NCI-H2196 (cell line): ENCODE data around the gene FLYWCH1.

Experiments
- DNase-seq: peaks from one replicate; lab custom pipeline; 2025; ENCODE audit not compliant: unreplicated experiment; lab: John Stamatoyannopoulos, UW

The FLYWCH1 gene, protein sequence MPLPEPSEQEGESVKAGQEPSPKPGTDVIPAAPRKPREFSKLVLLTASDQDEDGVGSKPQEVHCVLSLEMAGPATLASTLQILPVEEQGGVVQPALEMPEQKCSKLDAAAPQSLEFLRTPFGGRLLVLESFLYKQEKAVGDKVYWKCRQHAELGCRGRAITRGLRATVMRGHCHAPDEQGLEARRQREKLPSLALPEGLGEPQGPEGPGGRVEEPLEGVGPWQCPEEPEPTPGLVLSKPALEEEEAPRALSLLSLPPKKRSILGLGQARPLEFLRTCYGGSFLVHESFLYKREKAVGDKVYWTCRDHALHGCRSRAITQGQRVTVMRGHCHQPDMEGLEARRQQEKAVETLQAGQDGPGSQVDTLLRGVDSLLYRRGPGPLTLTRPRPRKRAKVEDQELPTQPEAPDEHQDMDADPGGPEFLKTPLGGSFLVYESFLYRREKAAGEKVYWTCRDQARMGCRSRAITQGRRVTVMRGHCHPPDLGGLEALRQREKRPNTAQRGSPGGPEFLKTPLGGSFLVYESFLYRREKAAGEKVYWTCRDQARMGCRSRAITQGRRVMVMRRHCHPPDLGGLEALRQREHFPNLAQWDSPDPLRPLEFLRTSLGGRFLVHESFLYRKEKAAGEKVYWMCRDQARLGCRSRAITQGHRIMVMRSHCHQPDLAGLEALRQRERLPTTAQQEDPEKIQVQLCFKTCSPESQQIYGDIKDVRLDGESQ

DNA sequence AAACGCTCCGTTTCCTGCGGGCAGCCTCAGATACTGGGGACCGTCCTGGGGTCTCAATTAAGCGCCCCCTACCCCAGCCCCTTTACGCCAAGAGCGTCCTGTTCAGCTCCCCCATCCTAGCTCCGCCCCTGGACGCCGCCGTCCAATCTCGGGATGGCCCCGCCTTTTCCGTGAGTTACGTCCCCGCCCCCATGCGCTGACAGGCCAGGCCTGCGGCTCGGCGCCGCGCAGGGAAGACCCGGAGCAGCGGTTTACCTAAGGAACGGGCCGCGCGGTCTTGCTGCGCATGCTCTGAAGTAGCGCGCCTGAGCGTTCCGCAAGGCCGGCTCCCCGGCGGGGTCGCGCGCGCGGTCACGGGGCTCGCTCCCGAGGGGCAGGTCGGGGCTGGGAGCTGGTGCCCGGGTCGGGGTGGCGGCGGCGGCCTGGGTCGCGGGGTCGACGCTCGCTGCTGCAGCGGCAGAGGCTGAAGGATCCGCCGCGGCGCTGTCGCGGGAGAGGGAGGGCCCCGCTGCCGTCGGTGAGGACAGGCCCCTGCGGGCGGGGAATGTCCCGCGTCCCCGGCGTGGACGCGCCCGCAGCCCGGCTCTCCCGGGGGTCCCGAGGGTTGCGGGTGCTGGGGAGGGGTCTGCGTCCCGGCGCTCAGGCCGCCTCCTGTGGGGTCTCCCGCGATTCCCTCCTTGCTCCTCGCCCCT, at the start of gene FLYWCH1:
Gene FLYWCH1, plus strand, starts transcription at position 294 of the 692 bp plus-strand sequence. CDS start 17,755 bp downstream, outside the sequence.
- DNase-seq = peak; percentile 99

DNA sequence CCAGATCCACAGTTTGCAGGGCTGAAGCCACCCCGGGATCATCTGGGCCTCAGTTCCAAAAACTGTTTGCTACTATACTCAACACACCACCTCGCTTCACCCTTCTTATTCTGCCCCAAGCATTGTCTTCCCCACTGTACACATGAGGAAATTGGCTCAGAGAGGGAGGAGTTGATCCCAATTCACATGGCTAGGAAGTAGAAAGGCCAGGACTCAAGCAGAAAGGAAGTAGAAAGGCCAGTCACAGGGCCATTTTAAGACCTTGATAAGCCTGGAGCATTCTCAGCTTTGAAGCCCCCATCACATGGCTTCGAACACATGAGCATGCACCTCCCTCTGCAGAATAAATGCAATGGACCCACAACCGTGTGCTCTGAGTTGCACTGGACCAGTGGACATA, 46.1 kb upstream of the FLYWCH1 start:
- DNase-seq = no peak

DNA sequence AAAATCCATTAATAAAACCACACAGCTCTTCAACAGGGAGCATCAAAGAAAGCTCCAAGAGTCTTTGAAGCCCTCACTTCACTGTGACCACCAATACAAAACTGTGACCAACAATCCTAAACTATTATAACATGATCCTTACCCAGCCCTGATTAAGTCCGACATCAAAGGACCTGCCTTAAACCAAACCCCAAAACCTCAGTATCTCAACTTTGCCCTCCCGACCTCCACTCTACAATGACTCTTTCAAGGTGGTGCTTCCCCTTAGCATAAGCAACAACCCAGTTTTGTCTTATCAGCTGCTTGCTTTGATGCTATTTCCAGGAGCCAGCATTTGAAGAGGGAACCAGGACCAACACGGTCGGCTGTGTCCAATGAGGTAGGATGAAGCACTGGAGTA, 45.3 kb upstream of the FLYWCH1 start:
- no peak for DNase-seq

DNA sequence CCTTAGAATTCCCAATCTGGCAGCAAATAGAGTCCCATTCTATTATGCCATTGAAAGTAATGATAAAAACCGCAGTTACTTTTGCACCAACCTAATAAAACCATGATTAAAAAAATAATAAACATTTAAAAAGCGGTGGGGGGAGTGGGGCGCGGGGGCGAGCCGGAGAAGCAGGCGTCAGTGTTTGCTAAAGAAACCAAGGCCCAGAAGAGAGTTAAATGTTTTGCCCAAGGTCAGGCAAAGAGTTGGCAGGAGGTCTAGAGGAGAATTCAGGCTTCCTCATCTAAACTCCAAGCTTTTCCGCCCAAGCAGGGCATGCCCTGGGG, 44.1 kb upstream of the FLYWCH1 start:
- DNase-seq = no peak

DNA sequence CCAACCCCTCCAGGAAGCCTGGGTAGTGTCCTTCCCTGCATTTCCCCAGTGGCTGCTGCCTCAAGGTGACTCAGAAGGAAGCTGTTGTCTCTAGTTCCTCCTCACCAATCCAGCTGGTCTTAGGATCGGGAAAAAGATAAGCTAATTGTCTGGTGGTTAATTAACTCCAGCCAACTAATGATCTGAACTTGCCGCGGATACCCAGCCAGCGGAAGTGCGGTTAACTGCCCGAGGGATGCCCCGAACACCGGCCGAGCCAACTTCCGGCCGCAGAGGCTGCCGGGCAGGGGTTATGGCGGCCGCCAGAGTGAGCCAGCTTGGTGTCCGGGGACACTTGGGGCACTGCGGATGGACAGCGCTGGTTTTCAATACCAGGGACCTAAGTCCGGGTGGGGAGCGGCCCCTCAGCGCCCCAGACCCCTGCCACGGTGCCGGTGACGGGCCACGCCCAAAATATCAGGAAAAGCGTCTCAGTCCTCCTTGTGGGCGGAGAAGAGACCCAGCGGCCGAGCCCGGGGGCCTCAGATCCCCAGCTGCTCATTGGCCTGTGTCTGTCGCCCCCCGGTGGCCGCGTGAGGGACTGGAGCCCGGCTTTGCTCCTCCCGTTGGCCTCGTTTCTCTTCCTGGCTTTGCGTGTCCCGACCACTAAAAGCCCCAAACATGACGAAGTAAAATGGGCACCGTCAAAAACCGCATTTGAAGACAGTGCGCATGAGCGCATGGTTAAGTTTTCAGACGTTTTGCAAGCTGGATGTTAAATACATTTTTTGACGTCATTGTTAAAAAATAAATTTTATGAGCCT, 43.5 kb upstream of the FLYWCH1 start:
- peak; percentile 94 for DNase-seq

DNA sequence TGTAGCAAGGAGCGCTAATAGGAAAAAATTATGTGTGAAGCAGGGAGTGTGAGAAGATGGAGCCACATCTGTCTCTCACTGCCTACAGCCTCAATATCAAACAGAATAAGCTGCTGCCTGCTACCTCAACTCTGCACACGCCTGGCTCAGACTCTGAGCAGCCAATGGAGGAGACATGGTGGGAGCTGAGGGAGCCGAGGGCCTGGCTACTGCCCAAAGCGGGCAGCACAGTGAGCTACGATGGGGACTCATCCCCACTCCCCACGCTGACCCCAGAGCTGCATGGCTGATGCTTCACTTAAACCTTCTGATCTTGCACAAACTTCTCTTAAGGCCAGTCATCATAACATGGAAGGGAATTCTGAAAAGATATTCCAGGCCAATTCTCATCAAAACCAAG, 39.8 kb upstream of the FLYWCH1 start:
- no peak for DNase-seq

DNA sequence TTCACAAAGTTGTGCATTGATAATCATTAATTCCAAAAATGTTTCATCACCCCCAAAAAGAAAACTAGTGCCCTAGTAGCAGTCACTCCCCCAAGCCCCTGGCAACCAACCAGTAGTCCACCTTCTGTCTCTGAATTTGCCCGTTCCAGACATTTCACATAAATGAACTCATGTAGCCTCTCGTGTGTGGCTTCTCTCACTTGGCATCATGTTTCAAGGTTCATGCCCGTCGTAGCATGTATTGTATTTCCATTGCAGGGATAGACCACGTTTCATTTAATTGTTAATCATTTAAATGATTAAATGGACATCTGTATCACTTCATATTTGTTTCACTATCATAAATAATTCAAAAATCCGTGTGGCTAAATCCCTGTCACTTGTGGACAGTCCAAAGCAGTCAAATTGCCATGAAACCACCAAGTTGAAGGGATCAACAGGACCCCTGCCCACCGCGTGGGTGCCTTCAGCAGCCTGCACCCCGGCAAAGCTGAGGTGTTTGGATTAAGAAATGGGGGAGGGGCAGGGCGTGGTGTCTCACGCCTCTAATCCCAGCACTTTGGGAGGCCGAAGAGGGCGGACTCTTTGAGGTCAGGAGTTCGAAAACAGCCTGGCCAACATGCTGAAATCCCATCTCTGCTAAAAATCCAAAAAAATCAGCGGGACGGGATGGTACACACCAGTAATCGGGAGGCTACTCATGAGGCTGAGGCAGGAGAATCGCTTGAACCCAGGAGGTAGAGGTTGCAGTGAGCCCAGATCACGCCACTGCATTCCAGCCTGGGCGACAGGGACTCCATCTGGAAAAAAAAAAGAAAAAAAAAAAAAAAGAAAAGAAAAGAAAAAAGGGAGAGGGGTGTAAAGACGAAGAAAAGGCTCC, 37.5 kb upstream of the FLYWCH1 start:
- no peak for DNase-seq

DNA sequence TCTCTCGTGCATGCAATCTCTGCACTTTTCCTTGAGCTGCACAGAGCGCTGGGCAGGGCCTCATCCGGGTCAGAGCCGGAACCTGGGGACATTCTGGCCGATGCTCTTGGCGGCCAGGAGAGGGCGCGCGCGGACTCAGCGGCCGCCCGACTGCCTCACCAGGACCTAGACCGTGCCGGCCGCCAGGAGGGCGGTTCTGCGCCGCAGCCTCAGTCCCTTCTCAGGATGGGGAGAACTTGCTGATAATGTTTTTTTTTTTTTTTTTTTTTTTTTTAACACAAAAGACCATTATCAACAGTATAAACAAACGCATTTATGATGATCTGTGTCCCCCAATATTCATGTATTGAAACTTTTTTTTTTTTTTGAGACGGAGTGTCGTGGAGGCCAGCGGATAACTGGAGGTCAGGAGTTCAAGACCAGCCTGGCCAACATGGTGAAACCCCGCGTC, 36.8 kb upstream of the FLYWCH1 start:
- DNase-seq = peak; percentile 78

DNA sequence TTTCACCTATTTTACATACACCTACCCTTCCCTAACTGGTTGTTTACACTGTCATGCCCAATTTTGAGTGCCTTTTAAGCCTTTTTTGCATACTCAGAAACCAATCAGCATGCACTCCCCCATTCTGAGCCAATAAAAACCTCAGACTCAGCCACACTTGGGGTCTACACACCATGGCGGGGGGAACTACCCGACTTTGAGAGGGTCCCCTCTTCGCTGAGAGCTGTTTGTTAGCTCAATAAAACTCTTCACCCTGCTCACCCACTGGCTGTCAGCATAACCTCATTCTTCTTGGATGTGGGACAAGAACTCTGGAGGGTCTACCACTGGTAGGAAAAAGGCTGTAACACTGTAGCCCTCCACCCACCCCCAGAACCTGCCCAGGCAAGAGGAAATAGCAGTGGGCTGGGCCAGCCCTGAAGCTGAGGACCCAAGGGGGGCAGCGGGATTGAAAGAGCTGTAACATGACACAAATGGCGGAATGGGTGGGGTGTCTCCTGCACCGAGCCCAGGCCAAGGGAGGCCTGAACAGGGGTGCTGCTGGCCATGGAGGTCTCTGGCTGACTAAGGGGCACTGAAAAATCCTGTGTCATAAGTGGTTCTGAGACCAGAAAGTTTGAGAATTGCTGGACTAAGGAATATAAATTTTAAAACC, 31.8 kb upstream of the FLYWCH1 start:
- DNase-seq = no peak

DNA sequence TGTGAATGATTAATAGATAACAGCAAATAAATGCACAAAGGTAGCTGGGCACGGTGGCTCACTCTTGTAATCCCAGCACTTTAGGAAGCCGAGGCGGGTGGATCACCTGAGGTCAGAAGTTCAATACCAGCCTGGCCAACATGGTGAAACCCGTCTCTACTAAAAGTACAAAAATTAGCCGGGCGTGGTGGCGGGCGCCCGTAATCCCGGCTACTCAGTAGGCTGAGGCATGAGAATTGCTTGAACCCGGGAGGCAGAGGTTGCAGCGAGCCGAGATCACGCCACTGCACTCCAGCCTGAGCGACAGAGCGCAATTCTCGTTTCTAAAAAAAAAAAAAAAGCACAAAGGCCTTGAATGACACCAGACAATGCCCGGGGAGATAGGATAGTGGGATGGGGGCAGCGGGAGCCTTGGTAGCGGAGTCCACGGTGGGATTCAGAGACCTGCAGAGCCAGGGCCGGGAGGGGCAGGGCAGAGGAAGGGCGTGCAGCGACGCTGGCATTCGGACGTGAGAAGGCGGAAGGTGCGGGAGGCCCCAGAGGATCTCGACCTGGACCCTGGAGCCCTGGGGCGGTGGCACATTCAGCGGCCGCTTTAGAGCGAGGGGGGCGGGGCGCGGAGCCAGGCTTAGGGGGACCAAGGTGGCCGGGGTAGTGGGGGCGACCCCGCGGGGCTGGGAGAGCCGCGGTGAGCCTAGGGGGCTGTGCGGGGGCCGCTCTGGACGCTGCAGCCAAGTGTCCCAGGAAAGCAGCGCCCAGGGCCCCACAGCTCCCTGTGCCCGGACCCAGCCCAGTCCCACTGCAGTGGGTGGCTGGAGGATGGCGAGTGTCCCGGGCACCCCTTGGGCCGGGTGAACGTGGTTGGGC, 29.7 kb upstream of the FLYWCH1 start:
- peak; percentile 17 for DNase-seq

DNA sequence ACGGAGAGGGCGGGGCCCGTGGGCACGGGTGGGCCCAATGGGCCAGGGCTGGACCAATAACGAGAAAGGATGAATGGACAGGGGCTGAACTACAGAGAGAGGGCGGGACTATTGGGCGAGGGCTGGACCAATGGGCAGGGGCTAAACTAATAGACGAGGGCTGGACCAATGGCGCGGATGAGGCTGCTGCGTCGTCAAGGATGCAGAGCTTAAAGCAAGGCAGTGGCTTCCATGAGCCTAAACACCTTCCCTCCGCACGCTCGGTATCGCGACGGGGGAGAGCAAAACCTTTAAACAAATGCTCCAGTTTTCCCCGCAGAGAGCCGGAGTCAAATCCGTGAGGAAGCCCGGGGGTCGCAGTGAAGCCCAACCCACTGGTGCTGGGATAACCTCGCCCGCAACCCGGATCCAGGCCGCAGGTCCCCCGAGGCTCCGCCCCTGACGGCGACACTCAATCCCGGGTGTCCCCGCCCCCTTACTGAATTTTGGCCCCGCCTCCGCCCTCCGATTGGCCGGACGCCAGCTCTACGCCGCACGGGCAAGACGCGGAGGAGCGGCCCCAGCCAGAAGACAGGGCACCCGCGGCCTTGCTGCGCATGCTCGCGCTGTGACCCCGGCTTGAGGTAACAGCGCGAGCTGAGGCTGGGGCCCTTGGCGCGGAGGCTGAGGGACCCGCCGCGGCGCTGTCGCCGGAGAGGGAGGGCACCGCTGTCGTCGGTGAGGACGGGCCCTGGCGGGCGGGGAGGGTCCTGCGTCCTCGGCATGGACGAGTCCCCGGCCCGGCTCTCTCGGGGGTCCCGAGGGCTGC, 28.9 kb upstream of the FLYWCH1 start, which contains the start of gene FLYWCH2:
Gene FLYWCH2, plus strand, starts transcription at position 566 of the 808 bp plus-strand sequence. CDS start 13,235 bp downstream, outside the sequence.
- DNase-seq = peak; percentile 97

DNA sequence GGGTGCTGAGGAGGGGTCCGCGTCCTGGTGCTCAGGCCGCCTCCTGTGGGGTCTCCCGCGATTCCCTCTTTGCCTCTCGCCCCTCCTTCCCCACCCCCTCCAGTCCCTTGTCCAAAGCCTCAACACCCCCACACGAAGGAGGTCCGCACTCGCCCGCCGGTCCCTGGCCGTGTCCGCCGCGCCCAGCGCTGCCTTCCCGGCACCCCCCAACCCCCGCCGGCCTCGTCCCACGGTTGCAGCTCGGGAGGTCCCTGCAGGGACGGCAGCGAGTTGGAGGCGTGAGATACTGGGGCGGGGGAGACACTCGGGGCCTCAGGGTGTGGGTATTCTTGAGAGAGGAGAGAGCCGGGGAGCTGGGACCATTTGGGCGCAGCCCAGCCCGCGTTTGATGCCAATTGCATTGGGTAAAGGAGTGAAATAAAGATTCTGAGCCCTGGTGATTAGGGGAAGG, 28.2 kb upstream of the FLYWCH1 start:
- DNase-seq = no peak

DNA sequence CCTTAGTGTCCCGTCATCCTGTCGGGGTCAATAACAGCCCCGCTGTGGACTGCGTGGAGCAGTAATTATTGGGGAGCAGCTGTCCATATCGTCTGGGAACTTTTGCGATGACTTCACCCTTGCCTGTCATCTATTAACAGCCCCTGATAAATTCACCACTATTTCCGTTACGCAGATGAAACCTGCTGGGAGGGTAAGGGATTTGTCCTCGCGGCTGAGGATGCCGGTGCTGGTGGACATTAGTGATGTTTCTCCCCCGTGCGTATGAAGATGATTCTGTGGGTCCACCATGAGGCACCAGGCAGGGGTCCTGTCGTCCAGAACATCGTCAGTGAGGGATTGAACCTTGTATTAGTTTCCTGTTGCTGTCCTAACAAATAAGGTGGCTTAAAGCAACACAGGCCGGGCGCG, 27.7 kb upstream of the FLYWCH1 start:
- DNase-seq = no peak

DNA sequence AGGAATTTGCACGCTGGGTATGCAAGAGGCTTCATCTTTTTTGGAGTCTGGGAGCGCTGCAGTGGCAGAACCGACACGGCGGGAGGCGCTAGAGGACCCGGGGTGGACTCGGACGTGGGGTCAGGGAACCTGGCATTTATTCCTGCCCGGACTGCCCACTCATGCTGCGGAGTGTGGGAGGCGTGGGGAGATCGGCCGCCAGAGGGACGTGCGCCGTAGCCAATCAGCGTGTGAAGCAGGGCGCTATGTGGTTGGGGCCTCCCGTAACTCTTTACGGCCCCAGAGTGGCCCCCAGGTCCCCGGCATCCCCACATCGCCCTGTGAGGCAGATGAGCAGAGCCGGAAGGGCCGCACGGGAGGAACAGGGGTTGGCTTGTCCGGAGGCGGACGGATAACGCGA, 17.5 kb upstream of the FLYWCH1 start:
- DNase-seq = no peak

DNA sequence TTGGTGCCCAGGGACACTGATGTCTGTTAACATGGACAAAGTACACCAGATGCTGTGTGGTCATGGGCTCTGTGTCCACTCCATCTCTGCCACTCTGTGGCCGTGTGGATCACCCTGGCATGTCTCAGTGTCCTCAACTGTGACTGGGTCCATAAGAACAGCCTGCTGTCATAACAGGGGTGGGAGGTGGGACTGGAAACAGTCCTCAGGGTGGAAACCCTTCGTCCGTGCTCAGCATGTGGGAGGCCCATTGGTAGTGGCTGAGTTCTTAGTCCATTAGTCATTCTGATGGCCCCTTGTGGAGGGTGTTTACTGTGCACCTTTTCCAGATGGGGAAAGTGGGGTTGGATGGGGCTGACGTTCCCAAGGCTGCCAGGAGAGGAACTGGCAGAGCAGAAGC, 15.9 kb upstream of the FLYWCH1 start:
- no peak for DNase-seq

DNA sequence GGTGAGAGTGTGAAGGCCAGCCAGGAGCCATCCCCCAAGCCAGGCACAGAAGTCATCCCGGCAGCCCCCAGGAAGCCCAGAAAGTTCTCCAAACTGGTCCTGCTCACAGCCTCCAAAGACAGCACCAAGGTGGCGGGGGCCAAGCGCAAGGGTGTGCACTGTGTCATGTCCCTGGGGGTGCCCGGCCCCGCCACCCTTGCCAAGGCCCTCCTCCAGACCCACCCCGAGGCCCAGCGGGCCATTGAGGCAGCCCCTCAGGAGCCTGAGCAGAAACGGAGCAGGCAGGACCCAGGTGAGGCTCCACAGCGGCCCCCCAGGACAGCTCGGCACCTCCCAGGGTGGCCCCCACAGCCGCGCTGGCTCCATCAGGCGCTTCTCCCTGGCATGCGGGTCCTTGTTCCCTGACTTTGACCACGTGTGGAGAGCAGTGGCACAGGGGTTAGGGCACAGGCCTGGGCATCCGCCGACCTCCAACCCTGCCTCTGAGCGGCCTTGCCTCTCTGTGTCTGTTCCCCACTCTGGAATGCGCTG, 15.2 kb upstream of the FLYWCH1 start:
- DNase-seq = no peak

DNA sequence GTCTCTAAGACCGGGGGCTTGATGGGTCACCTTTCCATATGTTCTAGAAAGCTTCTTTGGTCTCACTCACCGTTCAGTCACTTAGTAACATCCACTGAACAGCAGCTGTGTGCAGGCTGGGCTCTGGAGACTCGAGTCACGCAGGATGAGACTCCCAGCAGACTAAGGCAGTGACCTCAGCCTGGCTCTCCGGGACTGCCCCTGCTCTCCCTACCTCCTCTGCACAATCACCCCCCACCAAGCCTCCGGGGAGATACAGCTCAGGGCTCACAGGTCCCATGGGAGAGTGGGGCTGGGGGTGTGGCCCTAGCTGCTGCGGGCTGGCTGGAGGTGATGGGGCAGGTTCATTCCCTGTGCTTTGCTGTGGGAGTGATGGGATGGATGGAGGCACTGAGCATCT, 14.6 kb upstream of the FLYWCH1 start:
- DNase-seq = no peak
